Stomach (tissue), 4 donors: ENCODE results near the gene TTC8.

Source experiments
- CTCF ChIP-seq, 7 experiments: fragments of 450-650 bp in 4 of 7; fragments of 200-600 bp in 3 of 7; sonication (generic) in 3 of 7; IDR thresholded peaks; one replicate each; pipeline ENCODE4 v1.5.1; 2016 to 2019; ENCODE audit warnings: antibody characterized with exemption in 7 of 7, control low read depth in 2 of 7, mild to moderate bottlenecking in 1 of 7
- POLR2AphosphoS5 ChIP-seq, 3 donors: sonication (generic); formaldehyde crosslinking; IDR thresholded peaks; one replicate each; pipeline ENCODE4 v1.6.1; 2016; ENCODE audit warnings: antibody characterized with exemption in 3 of 3

DNA sequence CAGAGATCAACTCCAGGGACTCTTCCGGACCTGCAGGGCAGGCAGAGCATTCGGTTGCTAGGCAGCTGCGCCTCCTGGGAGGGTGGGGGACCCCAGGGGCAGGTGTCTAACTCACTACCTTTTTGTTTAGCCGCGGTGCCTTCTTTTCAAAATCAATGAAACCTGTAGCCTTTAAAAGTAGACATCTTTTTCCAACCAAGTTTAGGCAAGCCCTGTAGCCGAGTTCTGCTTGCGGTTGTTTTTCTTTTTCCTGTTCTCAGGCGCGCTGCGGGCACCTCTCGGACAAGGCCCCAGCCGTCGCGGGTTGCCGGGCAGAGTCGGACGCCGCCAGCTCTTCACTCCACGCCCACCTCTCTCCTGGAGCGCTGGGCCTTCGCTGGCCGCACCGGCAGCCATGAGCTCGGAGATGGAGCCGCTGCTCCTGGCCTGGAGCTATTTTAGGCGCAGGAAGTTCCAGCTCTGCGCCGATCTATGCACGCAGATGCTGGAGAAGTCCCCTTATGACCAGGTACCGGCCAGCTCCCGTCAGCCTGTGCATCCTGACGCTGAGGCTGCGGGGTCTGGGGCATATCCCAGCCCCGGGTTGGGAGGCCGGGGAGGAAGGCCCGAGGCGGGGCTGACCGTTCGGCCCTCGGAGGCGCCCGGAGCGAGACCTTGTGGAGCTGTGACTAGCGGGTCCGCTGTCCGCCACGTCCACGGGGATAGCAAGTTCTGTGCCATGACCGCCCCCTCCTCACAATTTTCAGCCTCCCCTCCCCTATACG lies at the start of gene TTC8:
- TF ChIP-seq CTCF (IDR thresholded peaks at IDR 0.05) (no peak), POLR2AphosphoS5 (IDR thresholded peaks at IDR 0.05) (peak; percentile 4 to 82 (median 81))
